Measurements from ENCODE around the gene SIN3A.
A peak's percentile ranks its signal among the peaks of the same experiment; 100 is the strongest.
"Not testable (repeated sequence)": the region's sequence is repeated elsewhere in the genome, so short reads cannot be mapped to it uniquely, and the experiment has no call there.

The SIN3A gene

GRCh38 chr15:75451674-75452363, at the start of gene SIN3A:
Gene SIN3A (minus strand): TSS chr15:75451690. CDS start chr15:75430375, 21,315 bp downstream.
- peak; percentile 100 for DNase-seq (ENCODE audit: low spot score)

DNA sequence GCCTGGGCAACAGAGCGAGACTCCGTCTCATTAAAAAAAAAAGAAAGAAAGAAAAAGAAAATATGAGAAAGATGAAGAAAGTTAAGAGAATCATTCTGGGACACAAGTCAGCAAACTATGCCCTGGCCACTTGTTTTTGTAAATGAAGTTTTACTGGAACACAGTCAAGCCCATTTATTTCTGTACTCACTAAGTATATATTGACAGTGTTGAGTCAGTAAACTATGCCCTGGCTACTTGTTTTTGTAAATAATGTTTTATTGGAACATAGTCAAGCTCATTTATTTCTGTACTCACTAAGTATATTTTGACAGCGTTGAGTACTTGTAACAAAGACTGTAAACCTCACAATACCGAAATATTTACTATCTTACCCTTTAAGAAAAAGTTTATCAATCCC, 42.2 kb upstream of the SIN3A start:
- DNase-seq (ENCODE audit: low spot score), result no peak

GRCh38 chr15:75483961-75484360, 32.5 kb upstream of the SIN3A start:
- DNase-seq (ENCODE audit: low spot score), result no peak

GRCh38 chr15:75483556-75483955, 32.1 kb upstream of the SIN3A start:
- not testable (repeated sequence) for DNase-seq (ENCODE audit: low spot score)

DNA sequence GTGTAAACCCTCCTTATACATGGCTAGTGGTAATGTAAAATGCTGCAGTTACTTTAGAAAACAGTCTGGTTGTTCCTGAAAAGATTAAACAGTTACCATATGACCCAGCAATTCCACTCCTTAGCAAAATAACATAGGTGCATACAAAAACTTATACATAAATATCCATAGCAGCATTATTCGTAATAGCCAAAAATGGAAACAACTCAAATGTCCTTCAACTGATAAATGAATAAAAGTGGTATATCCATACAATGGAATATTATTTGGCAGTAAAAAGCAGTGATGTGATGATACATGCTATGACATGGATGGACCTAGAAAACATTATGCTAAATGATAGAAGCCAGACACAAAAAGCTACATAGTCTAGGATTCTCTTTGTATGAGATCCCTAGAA, 31.6 kb upstream of the SIN3A start:
- DNase-seq (ENCODE audit: low spot score), result no peak

GRCh38 chr15:75480463-75480862, 29.0 kb upstream of the SIN3A start:
- DNase-seq (ENCODE audit: low spot score), result not testable (repeated sequence)

- no peak for DNase-seq (ENCODE audit: low spot score)
Observed at GRCh38 chr15:75479670-75480069, 28.2 kb upstream of the SIN3A start.

- DNase-seq (ENCODE audit: low spot score), result not testable (repeated sequence)
Observed at GRCh38 chr15:75477094-75477493, 25.6 kb upstream of the SIN3A start.

GRCh38 chr15:75468913-75469598, 17.6 kb upstream of the SIN3A start:
- DNase-seq (ENCODE audit: low spot score), result no peak

DNA sequence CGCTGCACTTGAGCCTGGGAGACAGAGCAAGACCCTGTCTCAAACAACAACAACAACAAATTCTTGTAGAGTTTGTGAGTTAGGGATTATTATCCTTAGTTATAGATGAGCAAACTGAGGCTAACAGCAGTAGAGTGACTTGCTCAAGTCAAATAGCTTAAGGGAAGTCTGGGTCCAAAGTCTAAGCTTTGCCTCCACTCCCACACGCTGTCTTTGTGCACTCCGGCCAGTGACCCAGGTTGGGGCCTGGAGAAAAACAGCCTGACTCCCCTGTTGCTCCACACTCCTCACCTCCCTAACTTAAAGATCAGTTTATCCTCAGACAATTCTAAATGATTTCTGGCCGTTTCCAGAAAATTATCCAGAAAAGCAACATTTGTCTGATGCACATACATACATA, 9.2 kb upstream of the SIN3A start:
- DNase-seq (ENCODE audit: low spot score), result no peak

DNA sequence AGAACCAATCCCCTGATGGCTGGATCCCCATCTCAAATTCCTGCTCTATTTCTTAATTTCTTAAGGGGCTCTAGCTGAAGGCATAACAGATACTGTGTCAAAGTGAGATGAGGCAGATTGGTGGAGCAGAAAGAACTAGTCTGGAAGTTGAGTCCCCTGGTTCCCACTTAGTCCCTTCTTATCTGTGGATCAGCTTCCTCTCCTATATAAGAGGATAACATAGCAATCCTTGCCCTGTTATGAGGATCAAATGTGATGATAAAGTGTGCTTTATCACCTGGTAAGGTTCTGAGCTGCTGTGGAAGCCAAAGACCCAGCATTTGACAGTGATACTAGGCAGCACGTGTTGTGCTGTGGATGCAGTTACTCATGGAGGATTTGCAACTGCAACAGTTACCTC, 8.1 kb upstream of the SIN3A start:
- DNase-seq (ENCODE audit: low spot score), result no peak

DNA sequence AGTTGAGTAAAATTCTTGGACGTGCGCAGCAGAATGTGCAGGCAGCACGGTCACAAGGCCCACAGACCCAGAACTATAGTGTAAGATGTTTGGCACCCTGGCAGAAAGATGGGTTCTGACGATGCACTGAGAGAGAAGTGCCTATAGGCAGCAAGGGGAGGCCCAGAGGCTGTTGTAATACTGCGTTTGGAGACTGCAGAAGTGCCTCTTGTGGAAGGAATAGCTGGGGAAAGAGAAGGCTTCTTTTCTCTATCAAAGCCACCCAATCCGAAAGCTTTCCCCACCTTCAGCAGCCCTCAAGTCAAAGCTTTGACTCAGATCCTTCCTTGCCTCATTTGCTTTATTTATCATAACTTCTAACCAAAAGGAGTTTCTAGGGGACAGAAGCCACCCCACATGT, 5.2 kb upstream of the SIN3A start:
- DNase-seq (ENCODE audit: low spot score), result no peak

- peak; percentile 36 for DNase-seq (ENCODE audit: low spot score)
Observed at GRCh38 chr15:75455982-75456531, 4.6 kb upstream of the SIN3A start.

DNA sequence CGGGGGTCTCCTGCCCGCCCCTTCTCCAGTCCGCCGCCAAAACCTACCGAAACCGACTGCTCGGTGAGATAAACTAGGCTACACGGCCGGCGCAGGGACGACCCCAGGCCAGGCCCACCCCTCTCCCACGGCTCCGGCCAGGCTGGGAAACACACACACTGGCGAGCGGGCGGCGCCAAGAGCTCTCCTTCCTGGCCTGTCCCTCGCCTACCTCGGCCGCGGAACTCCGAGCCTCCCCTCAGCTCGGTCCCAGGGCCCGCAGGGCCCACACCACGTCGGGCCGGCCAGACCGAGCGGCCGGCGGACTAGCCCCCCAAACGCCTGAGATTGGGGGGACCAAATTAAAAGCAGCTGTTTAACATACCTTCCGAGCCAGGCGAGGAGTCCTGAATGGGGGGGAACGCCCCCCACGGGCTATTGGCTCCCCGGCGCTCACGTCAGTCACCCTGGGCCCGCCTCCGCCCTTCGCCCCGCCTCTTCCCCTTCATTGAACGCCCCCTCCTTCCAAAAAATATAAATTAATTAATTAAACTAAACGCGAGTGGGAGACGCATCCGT, 4.0 kb upstream of the SIN3A start:
- peak; percentile 87 for DNase-seq (ENCODE audit: low spot score)

DNA sequence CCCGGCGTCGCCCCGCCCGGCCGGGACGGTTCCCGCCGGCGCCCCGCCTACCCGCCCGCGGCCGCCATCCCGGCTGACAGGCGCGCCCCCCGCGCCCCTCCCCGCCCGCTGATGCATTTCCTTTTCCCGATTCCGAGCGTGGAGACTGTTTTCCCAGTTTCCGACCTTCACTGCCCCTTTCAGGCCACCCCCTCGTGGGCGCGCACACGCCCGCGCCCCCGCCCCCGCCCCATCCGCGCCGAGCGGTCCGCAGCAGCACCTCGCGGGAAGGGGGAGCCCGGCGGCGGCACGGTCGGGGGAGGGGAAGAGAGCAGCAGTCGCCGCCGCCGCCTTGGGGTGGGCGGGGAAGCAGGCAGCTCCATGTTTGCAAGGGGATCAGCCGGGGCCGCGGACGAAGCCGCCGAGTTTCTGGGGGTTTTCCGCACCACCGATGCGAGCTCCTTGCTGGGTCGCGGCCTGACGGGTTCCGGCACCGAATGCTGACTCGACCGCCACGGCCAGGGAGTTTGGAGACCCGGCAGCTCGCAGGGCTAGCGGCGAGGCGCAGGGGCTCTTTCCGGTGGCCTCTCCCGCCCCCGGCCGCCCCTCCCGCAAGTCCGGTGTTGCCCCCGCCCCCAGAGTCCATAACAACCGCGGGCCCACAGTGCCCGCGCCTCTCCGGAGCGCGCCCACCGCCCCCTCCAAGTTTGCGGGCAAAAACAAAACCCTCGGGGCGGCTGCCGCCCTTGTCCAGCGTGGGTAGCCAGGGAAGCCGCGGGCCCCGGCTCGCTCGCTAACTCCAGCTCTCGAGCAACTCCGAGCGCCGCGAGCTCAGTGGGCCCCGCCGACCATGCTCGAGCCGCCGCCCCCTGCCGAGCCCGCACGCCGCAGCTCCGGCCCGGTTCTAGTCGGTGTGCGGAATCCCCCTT, 3.2 kb upstream of the SIN3A start:
- peak; percentile 53 for DNase-seq (ENCODE audit: low spot score)

DNA sequence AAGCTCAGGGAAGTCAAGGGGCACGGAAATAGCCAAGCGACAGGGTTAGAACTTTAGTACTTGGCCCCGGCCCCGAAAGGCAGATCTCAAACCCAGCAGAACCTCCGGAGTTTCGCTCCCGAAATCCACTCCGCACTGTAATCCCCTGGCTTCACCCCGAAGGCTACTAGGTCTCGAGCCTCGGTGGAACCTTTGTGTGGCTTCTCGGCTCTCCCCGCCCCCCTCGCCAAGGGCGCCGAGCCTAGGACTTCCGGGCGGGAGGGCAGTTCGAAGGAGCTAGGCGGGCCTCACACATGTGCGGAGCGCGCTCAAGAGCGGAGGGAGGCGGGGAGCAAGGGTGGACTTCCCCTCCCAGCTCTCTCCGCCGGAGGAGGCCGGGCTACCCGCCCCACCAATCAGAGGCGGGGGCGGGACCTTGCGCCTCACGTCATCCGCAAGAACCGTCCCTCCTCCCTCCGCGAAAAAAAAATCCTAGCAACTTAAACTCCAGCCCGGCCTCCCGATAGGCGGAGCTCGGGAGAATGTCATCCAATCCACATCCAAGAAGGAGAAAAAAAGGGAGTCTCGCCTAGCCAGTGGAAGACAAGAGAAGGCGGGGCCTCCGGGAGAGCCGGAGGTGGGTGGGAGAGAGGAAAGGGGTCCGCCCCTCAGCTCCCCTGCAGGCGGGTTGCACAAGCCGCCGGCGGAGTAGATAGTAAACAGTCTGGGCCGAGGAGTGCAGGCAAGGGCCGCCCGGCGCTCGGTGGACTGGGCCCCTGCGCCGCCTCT, 2.4 kb upstream of the SIN3A start:
- DNase-seq (ENCODE audit: low spot score), result peak; percentile 100

DNA sequence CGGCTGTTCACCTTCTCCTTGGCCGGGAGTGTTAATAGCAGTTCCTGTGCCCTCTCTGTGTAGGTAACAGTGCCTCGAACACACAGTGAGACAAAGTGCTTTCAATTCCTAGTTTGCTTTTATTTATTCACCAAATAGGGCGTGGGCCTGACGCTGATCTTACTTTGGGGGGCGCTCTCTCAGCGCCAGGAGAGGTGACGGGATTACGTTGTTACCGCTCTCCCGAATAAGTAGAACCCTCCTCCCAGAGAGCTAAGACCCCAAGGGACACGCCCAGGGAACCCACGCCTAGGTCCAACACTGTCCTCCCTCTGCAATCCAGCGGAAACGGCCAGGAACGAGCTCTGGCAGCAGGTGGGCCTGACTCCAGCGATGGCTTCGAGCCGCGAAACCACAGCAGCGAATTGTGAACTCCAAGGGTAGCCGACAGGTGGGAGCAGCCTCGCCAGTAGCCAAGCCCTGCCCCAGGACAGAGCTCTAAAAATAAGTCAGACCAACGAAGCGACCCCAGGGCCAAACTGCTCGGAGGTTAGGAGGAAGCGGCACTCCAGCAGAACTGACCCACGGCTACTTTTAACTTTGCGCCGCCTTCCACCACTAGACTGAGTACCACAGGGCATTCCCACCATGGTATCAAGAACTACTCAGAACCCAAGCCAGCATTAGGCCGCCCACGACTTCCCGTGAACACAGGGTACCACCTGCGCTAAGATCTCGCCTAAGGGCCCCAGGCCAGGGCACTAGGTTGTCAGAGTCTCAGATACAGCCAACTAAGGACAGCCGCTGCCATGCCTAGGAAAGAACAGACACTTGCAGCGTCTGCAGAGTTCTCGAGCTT, 1.6 kb upstream of the SIN3A start:
- no peak for DNase-seq (ENCODE audit: low spot score)

GRCh38 chr15:75452364-75452864, 924 bp upstream of the SIN3A start:
- peak; percentile 94 for DNase-seq (ENCODE audit: low spot score)

DNA sequence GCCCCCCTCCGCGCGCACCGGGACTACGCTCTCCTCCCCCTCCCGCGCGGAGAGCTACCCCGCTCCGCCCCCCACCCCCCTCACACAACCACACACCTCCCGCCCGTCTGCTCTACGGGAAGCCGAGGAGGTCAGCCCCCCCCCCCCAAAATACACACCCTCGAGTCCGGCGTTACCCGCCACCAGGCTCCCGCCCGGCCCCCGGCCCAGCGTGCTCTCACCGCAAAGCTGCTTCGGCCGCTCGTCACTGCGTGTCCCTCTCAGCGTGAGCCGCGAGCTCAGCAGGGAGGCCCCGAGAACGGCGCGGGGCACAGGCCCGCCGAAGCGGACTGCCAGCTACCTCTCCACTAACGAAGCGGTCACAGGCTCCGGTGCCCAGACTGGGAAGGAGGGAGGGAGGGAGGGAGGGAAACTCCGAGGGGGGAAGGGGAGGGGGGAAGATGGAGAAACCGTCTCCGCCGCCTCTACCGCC, 252 bp downstream of the SIN3A start:
- DNase-seq (ENCODE audit: low spot score), result no peak
